ENCODE measurements around the gene CALD1.
A peak's percentile ranks its signal among the peaks of the same experiment; 100 is the strongest.

CALD1 gene

DNA sequence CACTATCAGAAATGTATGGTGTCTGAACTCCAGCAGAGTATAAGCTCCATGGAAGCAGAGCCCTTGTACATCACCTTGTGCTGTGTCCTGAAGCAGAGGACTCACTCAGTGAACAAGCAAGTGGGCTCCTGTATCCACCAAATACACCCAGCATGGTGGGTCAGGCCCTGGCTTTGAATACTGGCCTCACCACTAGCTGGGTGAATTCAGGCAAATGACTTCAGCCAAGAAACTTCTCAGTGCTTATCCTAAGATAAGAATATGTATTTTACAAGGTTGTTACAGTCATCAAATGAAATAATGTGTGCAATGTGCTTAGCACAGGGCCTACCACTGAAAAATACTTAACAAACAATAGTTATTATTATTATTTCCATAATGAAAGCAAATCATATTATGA lies 62.6 kb downstream of the CALD1 start:
- DNase-seq (ENCODE audit: low read depth), result no peak
- H3K4me3 ChIP-seq (ENCODE audit: low read length), result no peak overlapping the region
- TF ChIP-seq, protein P1, sequence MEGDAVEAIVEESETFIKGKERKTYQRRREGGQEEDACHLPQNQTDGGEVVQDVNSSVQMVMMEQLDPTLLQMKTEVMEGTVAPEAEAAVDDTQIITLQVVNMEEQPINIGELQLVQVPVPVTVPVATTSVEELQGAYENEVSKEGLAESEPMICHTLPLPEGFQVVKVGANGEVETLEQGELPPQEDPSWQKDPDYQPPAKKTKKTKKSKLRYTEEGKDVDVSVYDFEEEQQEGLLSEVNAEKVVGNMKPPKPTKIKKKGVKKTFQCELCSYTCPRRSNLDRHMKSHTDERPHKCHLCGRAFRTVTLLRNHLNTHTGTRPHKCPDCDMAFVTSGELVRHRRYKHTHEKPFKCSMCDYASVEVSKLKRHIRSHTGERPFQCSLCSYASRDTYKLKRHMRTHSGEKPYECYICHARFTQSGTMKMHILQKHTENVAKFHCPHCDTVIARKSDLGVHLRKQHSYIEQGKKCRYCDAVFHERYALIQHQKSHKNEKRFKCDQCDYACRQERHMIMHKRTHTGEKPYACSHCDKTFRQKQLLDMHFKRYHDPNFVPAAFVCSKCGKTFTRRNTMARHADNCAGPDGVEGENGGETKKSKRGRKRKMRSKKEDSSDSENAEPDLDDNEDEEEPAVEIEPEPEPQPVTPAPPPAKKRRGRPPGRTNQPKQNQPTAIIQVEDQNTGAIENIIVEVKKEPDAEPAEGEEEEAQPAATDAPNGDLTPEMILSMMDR (conservative IDR thresholded peaks at IDR 0.05; ENCODE audit: low read length), result no peak

DNA sequence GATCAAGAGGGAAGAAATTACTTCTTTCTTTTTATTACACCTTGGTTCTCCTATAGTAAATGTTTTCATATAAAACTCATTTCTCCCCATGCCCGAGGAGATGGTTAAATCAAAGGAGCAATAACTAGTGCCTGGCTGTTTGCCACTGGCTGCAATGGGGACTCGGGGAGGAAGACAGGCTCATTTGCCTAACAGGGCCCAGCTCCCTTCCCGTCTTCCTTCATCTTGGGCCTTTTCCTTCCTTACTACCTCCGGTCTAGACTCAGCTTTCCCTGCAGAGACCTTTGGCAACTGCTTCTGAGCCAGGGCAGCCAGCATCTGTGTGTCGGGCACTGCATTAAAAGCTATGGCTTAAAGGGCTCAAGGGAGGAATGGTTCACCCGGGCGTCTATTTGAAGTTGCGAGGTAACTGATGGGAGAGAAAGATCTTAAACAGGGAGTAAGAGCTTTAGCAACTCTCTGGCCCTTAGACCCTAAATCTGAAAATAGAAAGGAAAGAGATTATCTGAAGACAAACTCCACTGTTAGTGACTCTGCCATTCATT lies 63.5 kb downstream of the CALD1 start:
- H3K4me3 ChIP-seq (ENCODE audit: low read length), result no peak overlapping the region
- no peak for DNase-seq (ENCODE audit: low read depth)
- TF ChIP-seq, protein P1 (conservative IDR thresholded peaks at IDR 0.05; ENCODE audit: low read length), result no peak

DNA sequence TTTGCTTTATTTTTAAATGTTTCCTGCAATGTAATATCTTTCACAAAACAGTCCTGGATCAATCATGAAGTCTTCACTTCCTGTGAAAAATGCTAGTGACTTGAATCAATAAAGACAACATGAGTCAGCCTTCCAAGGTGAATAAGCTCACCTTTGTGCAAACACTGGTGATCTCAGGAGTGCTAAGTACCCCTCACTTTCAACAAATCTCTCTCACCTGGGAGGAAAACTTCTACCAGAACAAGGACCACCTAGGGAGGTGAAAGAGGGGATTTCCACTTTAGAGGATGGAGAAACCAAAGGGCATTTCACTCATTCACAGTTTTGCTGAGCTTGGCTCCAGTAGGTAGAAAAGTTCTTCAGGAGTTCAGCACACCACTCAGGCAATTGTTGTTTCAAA lies 64.8 kb downstream of the CALD1 start:
- DNase-seq (ENCODE audit: low read depth), result no peak

DNA sequence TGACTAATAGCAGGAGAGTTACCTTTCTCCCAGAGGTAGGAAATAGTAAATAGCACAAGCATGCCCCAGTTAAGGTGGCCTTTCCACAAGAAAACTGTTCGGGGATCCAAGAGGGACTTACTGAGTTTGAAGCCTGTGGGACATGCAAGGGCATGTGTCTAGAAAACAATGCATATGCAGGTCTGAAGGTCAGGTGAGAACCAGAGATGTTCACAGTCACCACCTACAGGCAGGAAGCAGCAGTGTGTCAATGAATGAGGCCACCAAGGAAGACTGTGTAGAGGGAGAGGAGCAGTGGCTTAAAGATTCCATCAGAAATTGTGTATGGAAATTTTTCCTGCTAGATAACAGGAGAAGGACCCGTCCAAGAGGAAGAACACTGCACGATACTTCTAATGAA lies 66.0 kb downstream of the CALD1 start:
- DNase-seq (ENCODE audit: low read depth), result no peak
- TF ChIP-seq, protein P1 (conservative IDR thresholded peaks at IDR 0.05; ENCODE audit: low read length), result peak; percentile 36
- H3K4me3 ChIP-seq (ENCODE audit: low read length), result no peak overlapping the region

More for the DNA sequence above, 64.8 kb downstream of the CALD1 start:
- TF ChIP-seq, protein P1 (conservative IDR thresholded peaks at IDR 0.05; ENCODE audit: low read length), result no peak
- H3K4me3 ChIP-seq (ENCODE audit: low read length), result no peak overlapping the region

DNA sequence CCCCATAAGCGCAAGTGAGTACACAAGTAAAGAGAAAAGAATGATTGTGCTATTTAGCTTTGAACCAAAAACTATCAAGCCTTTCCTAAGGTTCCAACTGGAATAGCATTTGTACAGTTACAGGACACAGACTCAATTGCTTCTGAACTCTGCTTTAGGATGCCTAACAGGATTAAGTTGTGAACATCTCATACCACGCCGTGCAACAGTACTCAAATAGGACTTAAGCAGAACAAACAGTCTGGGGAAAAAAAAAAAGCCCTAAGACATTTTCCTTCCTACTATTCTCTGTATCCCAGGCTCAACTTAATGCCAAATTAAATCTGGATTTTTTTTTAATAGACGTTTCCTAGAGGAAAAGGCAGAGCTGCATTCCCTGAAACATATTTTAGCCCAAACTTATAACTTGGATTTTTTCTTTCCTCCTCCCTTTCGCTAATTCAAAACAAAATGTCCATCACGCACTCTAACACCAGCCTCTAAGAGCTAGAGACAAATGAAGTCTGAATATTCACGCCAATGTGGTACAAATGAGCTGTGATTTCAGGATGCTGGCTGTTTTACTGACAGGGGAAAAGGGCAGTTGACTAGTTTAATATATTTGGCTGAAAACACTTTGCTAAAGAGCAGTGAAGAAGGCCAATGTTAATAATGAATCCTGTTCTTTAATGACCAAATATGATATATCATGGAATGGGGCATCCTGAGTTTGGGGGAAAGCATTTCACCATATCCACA lies 68.6 kb downstream of the CALD1 start:
- no peak for DNase-seq (ENCODE audit: low read depth)
- H3K4me3 ChIP-seq (ENCODE audit: low read length), result no peak overlapping the region
- TF ChIP-seq, protein P1 (conservative IDR thresholded peaks at IDR 0.05; ENCODE audit: low read length), result no peak

DNA sequence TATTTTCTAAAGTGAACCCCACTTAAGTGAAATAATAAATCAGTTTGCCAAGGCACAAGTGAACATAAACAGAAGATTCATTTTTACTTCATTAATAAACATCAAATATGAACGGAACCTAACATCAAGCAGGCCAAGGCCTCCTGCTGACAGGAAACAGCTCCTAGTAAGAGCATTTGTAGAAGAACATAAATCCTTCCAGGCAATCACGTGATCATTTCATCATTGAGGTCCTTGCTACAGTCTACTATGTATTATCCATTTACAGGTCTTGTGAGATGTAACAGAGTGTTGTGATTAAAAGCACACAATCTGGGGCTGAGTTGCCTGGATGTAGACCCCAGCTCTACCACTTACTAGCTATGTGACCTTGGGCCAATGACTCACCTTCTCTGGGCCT lies 70.6 kb downstream of the CALD1 start:
- TF ChIP-seq, protein P1 (conservative IDR thresholded peaks at IDR 0.05; ENCODE audit: low read length), result no peak
- no peak for DNase-seq (ENCODE audit: low read depth)
- no peak overlapping the region for H3K4me3 ChIP-seq (ENCODE audit: low read length)

DNA sequence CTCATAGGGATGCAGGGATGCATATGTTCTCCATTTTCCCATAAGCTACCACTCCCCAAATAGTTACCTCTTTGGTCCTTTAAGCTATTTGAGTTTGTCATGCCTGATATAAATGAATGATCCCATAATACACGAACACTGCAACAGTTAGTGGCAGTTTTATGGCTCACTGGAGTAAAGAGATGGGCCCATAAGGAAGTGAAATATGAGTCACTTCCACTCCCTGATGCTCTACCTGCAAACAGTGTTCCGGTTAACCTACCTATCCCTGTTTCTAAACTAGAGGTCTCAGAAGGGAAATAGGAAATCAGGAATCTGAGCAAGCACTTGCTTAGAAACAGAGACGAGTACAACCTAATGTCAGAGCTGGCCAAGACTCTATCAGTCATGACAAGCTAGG lies 71.7 kb downstream of the CALD1 start:
- no peak for DNase-seq (ENCODE audit: low read depth)
- TF ChIP-seq, protein P1 (conservative IDR thresholded peaks at IDR 0.05; ENCODE audit: low read length), result no peak

More for the DNA sequence above, 71.7 kb downstream of the CALD1 start:
- no peak overlapping the region for H3K4me3 ChIP-seq (ENCODE audit: low read length)
